ENCODE measurements around the gene GNB2.
"Not testable (repeated sequence)": the region's sequence is repeated elsewhere in the genome, so short reads cannot be mapped to it uniquely, and the experiment has no call there.

Gene GNB2

DNA sequence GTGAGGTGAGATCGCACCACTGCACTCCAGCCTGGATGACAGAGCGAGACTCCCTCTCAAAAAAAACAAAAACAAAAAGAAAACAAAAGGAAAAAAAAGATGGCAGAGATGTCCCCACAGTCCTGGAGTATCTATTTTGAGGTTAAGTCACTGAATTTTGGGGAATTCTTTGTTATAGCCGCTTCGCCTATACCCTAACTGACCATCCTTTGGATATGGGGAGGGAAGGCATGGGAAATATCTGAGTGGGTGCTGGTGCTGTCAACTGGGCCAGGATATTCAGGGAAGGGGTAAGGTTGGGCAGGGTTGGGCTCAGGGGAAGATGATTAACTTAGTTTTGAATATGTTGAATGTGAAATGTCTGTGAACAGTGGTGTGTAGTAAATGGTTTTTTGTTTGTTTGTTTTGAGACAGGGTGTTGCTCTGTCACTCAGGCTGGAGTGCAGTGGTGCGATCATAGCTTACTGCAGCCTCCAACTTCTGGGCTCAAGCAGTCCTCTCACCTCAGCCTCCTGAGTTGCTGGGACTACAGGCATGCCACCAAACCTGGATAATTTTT, 8.3 kb upstream of the GNB2 start:
- DNase-seq = no peak

DNA sequence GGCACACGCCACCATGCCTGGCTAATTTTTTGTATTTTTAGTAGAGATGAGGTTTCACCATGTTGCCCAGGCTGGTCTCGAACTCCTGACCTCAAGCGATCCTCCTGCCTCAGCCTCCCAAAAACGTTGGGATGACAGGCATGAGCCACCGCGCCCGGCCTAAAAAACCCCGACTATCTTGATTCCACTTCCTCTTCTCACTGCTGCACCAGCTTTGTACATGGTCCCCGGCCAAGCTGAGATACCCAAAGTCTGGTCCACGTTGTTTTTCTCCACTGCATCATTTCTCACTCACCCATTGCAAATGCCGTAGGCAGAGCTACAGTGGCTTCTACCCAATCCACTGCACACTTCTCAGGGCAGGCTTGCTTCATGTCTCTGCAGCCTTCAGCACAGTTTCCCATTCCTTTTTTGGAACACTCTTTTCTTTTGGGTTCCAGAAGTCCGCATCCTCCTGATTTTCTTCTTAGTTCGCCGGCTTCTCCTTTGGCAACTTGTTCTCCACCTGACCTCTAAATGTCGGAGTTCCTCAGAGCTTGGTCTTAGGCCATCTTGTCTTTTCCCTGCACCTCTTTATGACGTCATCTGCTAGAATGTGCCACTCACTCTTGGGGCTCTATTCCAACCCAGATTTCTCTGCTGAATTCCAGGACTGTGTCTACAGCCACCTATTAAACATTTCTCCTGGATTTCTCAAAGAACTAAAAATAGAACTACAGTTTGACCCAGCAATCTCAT, 6.0 kb upstream of the GNB2 start:
- no peak for DNase-seq

- no peak for DNase-seq
Observed at GRCh38 chr7:100668069-100668449, 5.5 kb upstream of the GNB2 start.

DNA sequence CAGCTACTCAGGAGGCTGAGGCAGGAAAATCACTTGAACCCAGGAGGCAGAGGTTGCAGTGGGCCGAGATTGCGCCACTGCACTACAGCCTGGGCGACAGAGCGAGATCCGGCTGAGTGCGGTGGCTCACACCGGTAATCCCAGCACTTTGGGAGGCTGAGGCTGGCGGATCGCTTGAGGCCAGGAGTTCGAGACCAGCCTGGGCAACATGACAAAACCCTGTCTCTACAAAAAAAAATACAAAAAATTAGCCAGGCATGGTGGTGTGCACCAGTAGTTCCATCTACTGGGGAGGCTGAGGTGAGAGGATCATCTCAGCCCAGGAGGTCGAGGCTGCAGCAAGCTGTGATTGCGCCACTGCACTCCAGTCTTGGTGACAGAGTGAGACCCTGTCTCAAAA, 4.4 kb upstream of the GNB2 start:
- not testable (repeated sequence) for DNase-seq

GRCh38 chr7:100670074-100670473, 3.5 kb upstream of the GNB2 start:
- DNase-seq = no peak

GRCh38 chr7:100671353-100672327, 1.9 kb upstream of the GNB2 start:
- no peak for DNase-seq

- DNase-seq = peak in 1 of 2 experiments; percentile 53
Observed at GRCh38 chr7:100673942-100674410, 436 bp downstream of the GNB2 start.

DNA sequence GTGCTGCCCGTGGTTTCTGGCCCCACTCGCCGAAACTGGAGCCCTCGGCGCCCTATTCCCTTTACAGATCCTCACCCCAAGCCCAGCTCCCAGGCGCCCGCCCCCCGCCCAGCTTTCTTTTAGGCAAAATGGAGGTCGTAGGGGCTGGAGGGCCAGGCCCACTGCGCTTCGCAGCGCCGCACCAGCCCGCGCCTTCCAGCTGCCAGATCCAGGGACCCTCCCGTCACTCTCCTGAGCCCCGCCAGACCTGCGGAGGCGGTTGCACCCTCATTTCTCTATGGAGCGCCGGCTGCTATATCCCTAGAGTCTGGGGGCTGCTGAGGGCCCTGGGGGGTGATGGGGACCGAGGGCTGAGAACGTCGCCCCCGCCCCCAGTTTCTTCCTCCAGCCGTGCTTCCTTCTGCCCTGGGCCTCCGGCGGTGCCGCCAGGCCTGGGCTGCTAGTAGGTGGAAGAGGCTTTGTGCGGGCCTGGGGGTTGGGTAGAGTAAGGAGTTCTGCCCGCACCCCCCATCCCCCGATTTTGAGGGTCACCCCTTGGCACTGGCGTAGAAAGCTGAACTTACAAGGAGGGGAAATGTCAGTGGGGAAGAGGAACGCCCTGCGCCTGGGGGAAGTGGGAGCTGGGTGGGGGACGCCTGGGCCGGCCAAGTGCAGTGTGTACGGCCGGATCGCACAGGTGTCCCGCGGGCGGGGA, 1.0 kb downstream of the GNB2 start:
- no peak for DNase-seq

DNA sequence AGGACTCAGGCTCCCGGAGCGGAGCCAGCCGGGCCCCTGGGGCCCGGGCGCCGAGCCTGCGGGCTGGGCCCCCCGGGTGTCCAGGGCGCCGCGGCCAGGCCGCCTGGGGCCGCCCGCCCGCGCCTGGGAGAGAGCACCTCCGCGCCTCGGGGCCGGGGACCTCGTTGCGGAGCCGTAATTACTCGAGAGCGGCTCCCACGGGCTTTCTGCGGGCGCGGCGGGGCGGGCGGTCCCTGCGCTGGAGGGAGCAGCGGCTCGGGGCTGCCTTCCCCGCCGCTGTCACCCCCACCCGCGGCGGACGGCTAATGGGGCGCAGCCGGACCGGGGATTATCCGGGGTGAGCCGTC, 1.5 kb downstream of the GNB2 start:
- DNase-seq = no peak

DNA sequence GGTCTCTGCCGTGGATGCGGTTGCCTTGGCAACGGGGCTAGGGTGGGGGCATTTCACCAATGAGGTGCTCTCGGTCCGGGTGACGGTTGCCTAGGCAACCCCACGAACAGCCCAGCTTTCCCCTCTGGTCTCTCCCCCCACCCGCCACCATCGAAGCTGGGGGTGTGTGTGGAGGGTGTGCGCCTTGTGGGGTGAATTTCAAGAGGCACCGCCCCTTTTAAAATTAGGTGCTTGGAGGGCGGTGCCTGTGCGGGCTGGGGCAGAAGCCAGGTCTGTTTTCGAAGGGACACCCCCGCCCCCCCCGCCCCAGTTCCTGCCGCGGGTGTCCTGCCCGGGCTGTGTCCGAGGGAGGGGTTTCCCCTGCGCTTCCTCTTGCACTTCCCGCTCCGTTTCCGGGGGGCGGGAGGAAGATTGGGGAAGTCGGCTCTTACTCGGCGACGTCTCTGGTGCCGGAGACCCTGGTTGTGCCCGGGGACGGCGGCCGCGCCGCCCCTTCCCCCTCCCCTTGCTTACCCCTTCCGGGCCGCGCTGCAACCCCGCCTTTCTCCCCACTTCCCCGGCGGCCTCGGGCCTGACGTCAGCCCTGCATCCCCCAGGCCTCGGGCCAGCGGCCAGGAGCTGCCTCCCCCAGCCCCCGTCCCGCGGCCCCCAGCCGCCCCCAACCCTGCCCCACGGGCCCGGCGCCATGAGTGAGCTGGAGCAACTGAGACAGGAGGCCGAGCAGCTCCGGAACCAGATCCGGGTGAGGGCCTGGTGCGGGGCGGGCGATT, 2.2 kb downstream of the GNB2 start:
- DNase-seq = no peak

- DNase-seq = no peak
Observed at GRCh38 chr7:100676501-100677306, 3.2 kb downstream of the GNB2 start.

DNA sequence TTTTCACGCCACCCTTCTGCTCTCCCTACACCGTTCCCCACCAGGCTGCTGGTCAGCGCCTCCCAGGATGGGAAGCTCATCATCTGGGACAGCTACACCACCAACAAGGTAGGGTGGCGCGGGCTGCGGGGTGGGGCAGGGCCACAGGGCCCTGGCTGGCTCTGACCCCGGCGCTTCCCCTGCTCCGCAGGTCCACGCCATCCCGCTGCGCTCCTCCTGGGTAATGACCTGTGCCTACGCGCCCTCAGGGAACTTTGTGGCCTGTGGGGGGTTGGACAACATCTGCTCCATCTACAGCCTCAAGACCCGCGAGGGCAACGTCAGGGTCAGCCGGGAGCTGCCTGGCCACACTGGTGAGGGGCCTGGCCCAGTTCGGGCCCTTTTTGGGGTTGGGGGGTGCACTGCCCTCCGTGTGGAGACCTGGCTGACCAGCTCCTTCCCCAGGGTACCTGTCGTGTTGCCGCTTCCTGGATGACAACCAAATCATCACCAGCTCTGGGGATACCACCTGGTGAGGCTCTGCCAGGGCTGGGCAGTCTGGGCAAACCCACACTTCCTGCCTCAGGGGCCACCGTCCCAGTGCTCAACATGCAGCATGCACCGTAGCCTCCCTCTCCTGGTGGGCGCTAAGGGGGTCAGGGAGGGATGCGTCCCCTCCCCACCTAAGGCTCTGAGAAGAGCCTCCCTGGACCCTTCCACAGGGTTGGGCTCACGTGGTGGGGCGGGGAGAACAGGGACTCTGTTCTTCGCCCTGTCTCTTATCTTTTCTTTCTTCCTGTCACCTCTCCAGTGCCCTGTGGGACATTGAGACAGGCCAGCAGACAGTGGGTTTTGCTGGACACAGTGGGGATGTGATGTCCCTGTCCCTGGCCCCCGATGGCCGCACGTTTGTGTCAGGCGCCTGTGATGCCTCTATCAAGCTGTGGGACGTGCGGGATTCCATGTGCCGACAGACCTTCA, 4.0 kb downstream of the GNB2 start:
- no peak for DNase-seq

DNA sequence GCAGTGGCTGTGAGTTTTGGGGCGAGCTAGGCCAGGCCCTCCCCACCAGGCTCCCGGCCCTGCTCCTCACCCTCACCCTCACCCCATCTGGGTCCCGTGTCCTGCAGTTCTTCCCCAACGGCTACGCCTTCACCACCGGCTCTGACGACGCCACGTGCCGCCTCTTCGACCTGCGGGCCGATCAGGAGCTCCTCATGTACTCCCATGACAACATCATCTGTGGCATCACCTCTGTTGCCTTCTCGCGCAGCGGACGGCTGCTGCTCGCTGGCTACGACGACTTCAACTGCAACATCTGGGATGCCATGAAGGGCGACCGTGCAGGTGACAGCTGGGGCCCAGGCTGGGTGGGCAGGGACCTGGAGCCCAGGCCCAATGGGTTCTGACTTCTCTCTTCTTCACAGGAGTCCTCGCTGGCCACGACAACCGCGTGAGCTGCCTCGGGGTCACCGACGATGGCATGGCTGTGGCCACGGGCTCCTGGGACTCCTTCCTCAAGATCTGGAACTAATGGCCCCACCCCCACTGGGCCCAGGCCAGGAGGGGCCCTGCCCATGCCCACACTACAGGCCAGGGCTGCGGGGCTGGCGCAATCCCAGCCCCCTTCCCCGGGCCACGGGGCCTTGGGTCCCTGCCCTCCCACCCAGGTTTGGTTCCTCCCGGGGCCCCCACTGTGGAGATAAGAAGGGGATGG, 4.9 kb downstream of the GNB2 start:
- DNase-seq = no peak

GRCh38 chr7:100679129-100679926, 5.8 kb downstream of the GNB2 start:
- no peak for DNase-seq

GRCh38 chr7:100679927-100680575, 6.5 kb downstream of the GNB2 start:
- no peak for DNase-seq

DNA sequence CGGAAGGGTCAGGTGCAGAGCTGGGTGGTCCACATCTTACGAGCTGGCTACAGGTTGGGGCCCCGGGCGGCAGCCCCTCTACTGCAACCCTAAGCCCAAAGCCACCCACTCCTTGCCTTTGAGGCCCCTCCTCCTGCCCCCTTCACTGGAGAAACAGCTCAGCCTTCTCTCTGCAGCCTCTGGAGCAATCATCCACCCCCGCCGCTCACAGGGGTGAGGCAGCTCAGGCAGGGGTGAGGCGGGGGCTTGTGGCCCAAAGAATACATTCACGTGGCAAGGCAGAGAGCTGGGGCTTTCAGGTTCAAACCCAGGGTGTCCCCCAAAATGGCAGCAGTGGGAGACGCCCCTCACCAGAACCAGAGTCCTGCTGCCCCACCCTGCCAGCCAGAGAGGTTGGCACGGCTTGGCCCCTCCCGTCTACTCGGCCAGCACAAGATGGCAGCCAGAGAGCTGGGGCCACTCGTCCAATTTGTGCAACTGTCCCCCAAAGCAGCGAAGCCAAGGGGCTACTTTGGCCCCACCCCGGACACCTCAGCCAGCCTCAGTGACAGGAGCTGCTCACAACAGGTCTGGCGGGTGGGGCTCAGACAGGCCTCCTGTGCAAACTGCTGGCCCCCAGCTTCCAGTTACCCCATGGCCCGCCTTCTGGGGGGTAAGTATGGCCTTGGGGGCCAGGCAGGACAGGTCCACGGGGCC, 7.2 kb downstream of the GNB2 start:
- DNase-seq = no peak

DNA sequence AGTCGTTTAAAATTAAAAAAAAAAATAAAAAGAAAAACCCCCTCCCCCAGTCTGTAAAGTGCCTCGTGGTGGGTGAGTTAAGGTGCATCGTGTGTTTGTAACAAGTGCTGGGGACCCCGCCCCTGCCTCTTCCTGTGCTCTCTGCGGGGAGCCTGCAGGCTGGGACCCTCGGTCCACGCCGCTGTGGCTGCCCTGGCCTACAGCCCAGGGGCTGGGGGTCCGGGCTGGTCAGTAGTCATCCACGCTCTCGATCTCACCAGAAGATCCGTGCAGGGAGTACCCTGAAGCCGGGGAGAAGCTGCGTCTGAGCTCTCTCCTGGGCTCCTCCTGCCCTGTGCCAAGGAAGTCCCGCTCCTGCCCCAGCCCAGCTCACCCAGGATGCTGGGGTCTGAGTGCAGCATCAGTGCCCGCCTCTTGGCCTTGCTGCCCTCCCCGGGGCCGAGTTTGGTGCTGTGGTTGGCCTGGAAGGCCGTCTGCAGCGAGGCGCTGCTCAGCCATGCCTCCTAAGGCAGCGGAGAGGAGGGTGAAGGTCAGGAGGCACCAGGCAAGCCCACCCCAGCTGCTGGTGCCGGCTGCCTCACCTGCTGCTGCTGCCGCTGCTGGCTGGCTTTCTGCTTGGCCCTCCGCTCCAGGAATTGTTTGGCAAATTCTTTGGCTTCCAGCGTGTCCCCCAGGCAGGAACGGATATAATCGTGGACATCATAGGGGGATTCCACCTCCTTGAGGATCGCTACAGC, 8.1 kb downstream of the GNB2 start:
- no peak for DNase-seq

All from NCI-H187 (cell line).